HCT116 (cell line): Measurements from ENCODE around the gene BICD2. TPM values are rescaled to one million over a fixed set of nuclear protein-coding genes. Genes with fewer than 3 reads are reported as not detected.

Experiments used
- ATAC-seq: fragments of 200-7000 bp; cut with Tn5 transposase; 2 replicates; pipeline ENCODE4 v1.9.1; 2020; ENCODE audit warnings: mild to moderate bottlenecking, moderate library complexity
- BruUV-seq: library from RNA; stranded (reverse); fragments of 400-500 nt; replicated peaks from 2 replicates; lab custom pipeline; 2021; lab: Mats Ljungman, UMichigan
- CTCF ChIA-PET: fragments of 300-600 bp; sonication (Branson Sonifier 250); formaldehyde crosslinking; loops from one replicate; lab custom pipeline; 2021; ENCODE audit warnings: antibody characterized with exemption; lab: Charles Lee
- POLR2A ChIA-PET: fragments of 300-600, 350-600 bp; sonication (Branson Sonifier 250); formaldehyde crosslinking; loops from one replicate; lab custom pipeline; 2021; ENCODE audit warnings: antibody characterized with exemption; lab: Charles Lee
- RAD21 ChIA-PET, 2 experiments: fragments of 300-600 bp; sonication (Branson Sonifier 250); formaldehyde crosslinking; loops; one replicate each; lab custom pipeline; 2023; ENCODE audit warnings: low total read pairs in 2 of 2; ENCODE audit not compliant: uncharacterized antibody in 2 of 2, unreplicated experiment in 2 of 2, low non-redundant PET in 1 of 2; lab: Charles Lee
- DNase-seq: peaks from one replicate; pipeline ENCODE4 v3.0.0-alpha.2; 2010; ENCODE audit warnings: low read depth, low spot score
- H2AFZ ChIP-seq: fragments of 200-600 bp; shearing (Covaris generic), sonication (generic); 2 replicates; pipeline ENCODE4 v1.6.1; 2017; ENCODE audit warnings: low read depth, mixed run types, mixed read lengths, antibody characterized with exemption, low read length; ENCODE audit not compliant: poor library complexity, severe bottlenecking
- H3K27ac ChIP-seq: 2 replicates; pipeline ENCODE4 v1.5.1; 2012; ENCODE audit warnings: low read depth, low read length
- H3K27me3 ChIP-seq: fragments of 200-600 bp; sonication (generic); 2 replicates; pipeline ENCODE4 v1.6.1; 2016; ENCODE audit warnings: mixed run types, low read length, mixed read lengths; ENCODE audit not compliant: insufficient read depth
- H3K36me3 ChIP-seq, 2 experiments: fragments of 200-500 bp in 1 of 2; fragments of 200-600 bp in 1 of 2; sonication (Bioruptor generic) in 1 of 2; sonication (generic) in 1 of 2; 2 replicates each; pipeline versions ENCODE4 v1.5.1 to v1.6.1; 2014 to 2016; ENCODE audit warnings: low read length in 2 of 2, inconsistent platforms in 1 of 2, mixed read lengths in 1 of 2, mixed run types in 1 of 2; ENCODE audit not compliant: insufficient read depth in 2 of 2, control insufficient read depth in 1 of 2
- H3K4me1 ChIP-seq, 2 experiments: fragments of 200-600 bp in 1 of 2; sonication (generic) in 1 of 2; 2 replicates each; pipeline versions ENCODE4 v1.5.1 to v1.6.1; 2012 to 2017; ENCODE audit warnings: low read length in 2 of 2, inconsistent platforms in 1 of 2, mild to moderate bottlenecking in 1 of 2, mixed read lengths in 1 of 2, mixed run types in 1 of 2, moderate library complexity in 1 of 2; ENCODE audit not compliant: insufficient read depth in 2 of 2, control insufficient read depth in 1 of 2
- H3K4me2 ChIP-seq: fragments of 200-600 bp; sonication (generic); 2 replicates; pipeline ENCODE4 v1.6.1; 2017; ENCODE audit warnings: mixed run types, low read length, mixed read lengths
- H3K4me3 ChIP-seq, 2 experiments: fragments of 200-600 bp in 1 of 2; sonication (generic) in 1 of 2; replicated peaks in 1 of 2; 2 replicates each; pipeline ENCODE4 v1.5.1; 2011 to 2016; ENCODE audit warnings: low read length in 2 of 2, control low read depth in 1 of 2, low read depth in 1 of 2, mild to moderate bottlenecking in 1 of 2, mixed read lengths in 1 of 2, mixed run types in 1 of 2
- H3K79me2 ChIP-seq: fragments of 200-600 bp; sonication (generic); 2 replicates; pipeline ENCODE4 v1.6.1; 2017; ENCODE audit warnings: mild to moderate bottlenecking, mixed run types, low read length, moderate library complexity, mixed read lengths; ENCODE audit not compliant: insufficient read depth
- H3K9ac ChIP-seq: fragments of 200-600 bp; sonication (generic); 2 replicates; pipeline ENCODE4 v1.6.1; 2016; ENCODE audit warnings: low read length, mixed read lengths
- H3K9me2 ChIP-seq: fragments of 200-600 bp; sonication (generic), shearing (Covaris generic); 2 replicates; pipeline ENCODE4 v1.6.1; 2017; ENCODE audit warnings: mixed run types, mild to moderate bottlenecking, moderate library complexity; ENCODE audit not compliant: insufficient read depth
- H3K9me3 ChIP-seq, 2 experiments: fragments of 200-500 bp in 1 of 2; fragments of 200-600 bp in 1 of 2; sonication (Bioruptor generic) in 1 of 2; sonication (generic) in 1 of 2; 2 replicates each; pipeline ENCODE4 v1.6.1; 2014 to 2017; ENCODE audit warnings: low read length in 2 of 2, mixed read lengths in 2 of 2, inconsistent platforms in 1 of 2, low read depth in 1 of 2, mild to moderate bottlenecking in 1 of 2, mixed run types in 1 of 2, moderate library complexity in 1 of 2; ENCODE audit not compliant: control insufficient read depth in 1 of 2, insufficient read depth in 1 of 2
- H4K20me1 ChIP-seq: fragments of 200-600 bp; sonication (generic), shearing (Covaris generic); 2 replicates; pipeline ENCODE4 v1.6.1; 2017; ENCODE audit warnings: mixed run types, mild to moderate bottlenecking, moderate library complexity; ENCODE audit not compliant: insufficient read depth
- CBX3 ChIP-seq: IDR thresholded peaks from 2 replicates; pipeline ENCODE4 v1.6.1; 2012; ENCODE audit warnings: low read depth
- CEBPB ChIP-seq: IDR thresholded peaks from 2 replicates; pipeline ENCODE4 v1.6.1; 2012; ENCODE audit warnings: low read depth
- EGR1 ChIP-seq: IDR thresholded peaks from 2 replicates; pipeline ENCODE4 v1.6.1; 2012; ENCODE audit warnings: low read depth
- ELF1 ChIP-seq: IDR thresholded peaks from 2 replicates; pipeline ENCODE4 v1.6.1; 2012; ENCODE audit warnings: low read depth, borderline replicate concordance
- EZH2phosphoT487 ChIP-seq: fragments of 200-600 bp; IDR thresholded peaks from 2 replicates; pipeline ENCODE4 v1.6.1; 2018; ENCODE audit warnings: antibody characterized with exemption, borderline replicate concordance
- FOSL1 ChIP-seq: IDR thresholded peaks from 2 replicates; pipeline ENCODE4 v1.6.1; 2012; ENCODE audit warnings: low read depth
- POLR2A ChIP-seq: IDR thresholded peaks from 2 replicates; pipeline ENCODE4 v1.7.0; 2011; ENCODE audit warnings: borderline replicate concordance; ENCODE audit not compliant: insufficient read depth, insufficient read length; ENCODE audit errors: extremely low read depth
- POLR2AphosphoS5 ChIP-seq: IDR thresholded peaks from 2 replicates; pipeline ENCODE4 v1.6.1; 2011; ENCODE audit warnings: mild to moderate bottlenecking, low read depth, low read length, moderate library complexity
- SIN3A ChIP-seq: IDR thresholded peaks from 2 replicates; pipeline ENCODE4 v1.6.1; 2012; ENCODE audit warnings: low read depth
- SP1 ChIP-seq: IDR thresholded peaks from 2 replicates; pipeline ENCODE4 v1.6.1; 2012; ENCODE audit warnings: low read depth
- TCF7L2 ChIP-seq: IDR thresholded peaks from 2 replicates; pipeline ENCODE4 v1.7.0; 2011; ENCODE audit warnings: borderline replicate concordance, inconsistent platforms; ENCODE audit not compliant: insufficient read depth, insufficient read length; ENCODE audit errors: extremely low read depth
- YY1 ChIP-seq: IDR thresholded peaks from 2 replicates; pipeline ENCODE4 v1.6.1; 2011; ENCODE audit warnings: low read length, low read depth, moderate library complexity, mild to moderate bottlenecking; ENCODE audit not compliant: insufficient replicate concordance; ENCODE audit errors: extremely low read depth
- ZNF274 ChIP-seq: fragments of 200-500 bp; sonication (Bioruptor generic); IDR thresholded peaks from 2 replicates; pipeline ENCODE4 v1.6.1; 2014; ENCODE audit warnings: mild to moderate bottlenecking, low read depth, low read length, inconsistent platforms
- intact Hi-C: fragments of 100-400 bp; cut with micrococcal nuclease; formaldehyde crosslinking; loops from 2 replicates; pipeline ENCODE4 v1.10.0; 2022
- total RNA-seq: library from RNA; stranded (reverse); gene quantifications from one replicate; pipeline ENCODE4 v1.2.1, GENCODE V29; 2021; ENCODE audit not compliant: unreplicated experiment
- TF ChIP-seq, protein P1 (sequence below): IDR thresholded peaks from 2 replicates; pipeline ENCODE4 v1.6.1; 2012
- TF ChIP-seq, protein P2 (sequence below): IDR thresholded peaks from 2 replicates; pipeline ENCODE4 v1.6.1; 2012
- TF ChIP-seq, protein P3 (sequence below): IDR thresholded peaks from 2 replicates; pipeline ENCODE4 v1.6.1; 2012; ENCODE audit warnings: low read depth

The BICD2 gene
- total RNA-seq, 1 experiment from 2014 or later: 23.4 TPM

DNA sequence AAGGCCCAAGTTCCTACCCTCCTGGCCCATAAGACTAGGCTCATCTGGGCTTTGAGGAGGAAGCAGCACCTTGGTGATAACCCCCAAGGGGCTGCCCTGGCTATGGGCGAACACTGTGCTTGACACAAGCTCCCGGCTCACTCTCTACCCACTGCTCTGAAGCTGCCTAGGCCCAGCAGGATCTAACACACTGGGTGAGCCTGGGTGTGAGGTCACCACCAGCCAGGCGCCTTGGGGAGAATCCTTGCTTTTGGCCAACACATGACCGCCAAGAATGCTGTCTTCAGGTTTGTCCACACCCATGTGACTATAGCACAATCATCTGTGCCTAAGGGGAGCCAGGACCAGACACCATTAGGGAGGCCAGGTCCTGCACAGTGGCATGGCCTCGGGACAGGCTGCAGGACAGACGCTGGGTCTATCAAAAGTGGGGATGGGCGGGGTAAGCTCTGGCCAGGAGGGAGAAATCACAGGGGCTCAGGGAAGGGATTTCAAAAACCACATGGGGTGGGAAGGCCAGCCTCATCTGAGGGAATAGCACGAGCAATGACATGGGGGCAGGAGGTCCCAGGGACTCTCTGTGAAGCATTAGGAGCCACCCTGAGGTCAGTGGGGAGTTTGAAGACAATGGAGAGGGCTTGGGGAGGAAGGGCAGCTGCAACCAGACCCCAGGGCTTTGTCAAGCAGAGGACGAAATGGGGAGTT, 29.6 kb downstream of the BICD2 start:
- no peaks in the 10 kb centered on the region for H3K9me3 ChIP-seq
- H3K4me2 ChIP-seq: no peak overlapping the region
- H3K4me3 ChIP-seq: no peak overlapping the region
- peaks cover 9 to 26% of the 10 kb centered on the region in 2 experiments; a peak in 3 of 4 replicates for H3K4me1 ChIP-seq
- ATAC-seq (no peak), DNase-seq (no peak)
- ChIA-PET POLR2A (no interaction called here), CTCF (no interaction called here), RAD21 (no interaction called here)
- no peak overlapping the region for H3K9ac ChIP-seq
- H3K27me3 ChIP-seq: no peaks in the 10 kb centered on the region
- no peak overlapping the region for H3K27ac ChIP-seq
- no TSS peak for BruUV-seq
- no peaks in the 10 kb centered on the region for H3K9me2 ChIP-seq
- intact Hi-C loops: no loop called here
- no peaks in the 10 kb centered on the region for H3K36me3 ChIP-seq
- H3K79me2 ChIP-seq: peaks cover 97% of the 10 kb centered on the region
- H4K20me1 ChIP-seq: peaks cover 5% of the 10 kb centered on the region; the same call in 1 of the 2 replicates
- TF ChIP-seq, protein P1, sequence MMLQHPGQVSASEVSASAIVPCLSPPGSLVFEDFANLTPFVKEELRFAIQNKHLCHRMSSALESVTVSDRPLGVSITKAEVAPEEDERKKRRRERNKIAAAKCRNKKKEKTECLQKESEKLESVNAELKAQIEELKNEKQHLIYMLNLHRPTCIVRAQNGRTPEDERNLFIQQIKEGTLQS: no peak
- TF ChIP-seq POLR2AphosphoS5: no peak
- TF ChIP-seq EGR1: no peak
- TF ChIP-seq TCF7L2: no peak
- no peak for TF ChIP-seq EZH2phosphoT487
- no peak for TF ChIP-seq YY1
- TF ChIP-seq CBX3: no peak
- H2AFZ ChIP-seq: no peak overlapping the region

DNA sequence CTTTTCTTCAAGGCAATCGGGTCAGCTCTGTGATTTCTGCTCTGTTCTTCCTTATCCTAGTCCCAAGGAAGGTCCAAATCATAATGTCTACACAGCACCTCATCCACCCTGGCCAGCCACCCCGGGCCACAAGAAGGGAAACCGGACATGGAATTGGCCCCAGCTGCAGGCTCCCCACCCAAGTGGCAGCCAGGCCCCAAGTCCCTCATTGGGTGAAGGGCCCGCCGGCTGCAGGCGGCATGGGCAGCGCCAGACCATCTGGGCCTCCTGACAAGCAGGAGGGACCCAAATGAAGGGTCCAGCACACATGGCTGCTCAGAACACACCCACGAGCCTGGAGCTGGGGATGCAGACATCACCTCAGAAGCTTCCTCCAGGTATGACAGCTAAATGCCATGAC, 33.7 kb downstream of the BICD2 start:
- no TSS peak for BruUV-seq
- DNase-seq (no peak), ATAC-seq (no peak)
- RAD21 ChIA-PET: no interaction called here
- Histone ChIP-seq H3K4me3 (no peak overlapping the region), H2AFZ (no peak overlapping the region), H3K9me3 (no peaks in the 10 kb centered on the region), H3K27me3 (no peaks in the 10 kb centered on the region), H3K4me1 (peaks cover 0 to 4% of the 10 kb centered on the region in 2 experiments; a peak in 2 of 4 replicates), H3K27ac (no peak overlapping the region), H3K9ac (no peak overlapping the region), H3K4me2 (no peak overlapping the region), H3K36me3 (no peaks in the 10 kb centered on the region; a peak in 1 of 4 replicates), H3K79me2 (peaks cover 70% of the 10 kb centered on the region), H3K9me2 (no peaks in the 10 kb centered on the region), H4K20me1 (peaks cover 3% of the 10 kb centered on the region; the same call in 1 of the 2 replicates)
- POLR2A ChIA-PET: no interaction called here
- intact Hi-C loops: no loop called here
- TF ChIP-seq ZNF274 (no peak), ELF1 (no peak), POLR2A (no peak), POLR2AphosphoS5 (no peak), YY1 (no peak), EZH2phosphoT487 (no peak), SIN3A (no peak), SP1 (no peak), FOSL1 (no peak), CEBPB (no peak), EGR1 (no peak)
- TF ChIP-seq, protein P2, sequence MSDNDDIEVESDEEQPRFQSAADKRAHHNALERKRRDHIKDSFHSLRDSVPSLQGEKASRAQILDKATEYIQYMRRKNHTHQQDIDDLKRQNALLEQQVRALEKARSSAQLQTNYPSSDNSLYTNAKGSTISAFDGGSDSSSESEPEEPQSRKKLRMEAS: no peak
- TF ChIP-seq, protein P1: no peak
- TF ChIP-seq, protein P3, sequence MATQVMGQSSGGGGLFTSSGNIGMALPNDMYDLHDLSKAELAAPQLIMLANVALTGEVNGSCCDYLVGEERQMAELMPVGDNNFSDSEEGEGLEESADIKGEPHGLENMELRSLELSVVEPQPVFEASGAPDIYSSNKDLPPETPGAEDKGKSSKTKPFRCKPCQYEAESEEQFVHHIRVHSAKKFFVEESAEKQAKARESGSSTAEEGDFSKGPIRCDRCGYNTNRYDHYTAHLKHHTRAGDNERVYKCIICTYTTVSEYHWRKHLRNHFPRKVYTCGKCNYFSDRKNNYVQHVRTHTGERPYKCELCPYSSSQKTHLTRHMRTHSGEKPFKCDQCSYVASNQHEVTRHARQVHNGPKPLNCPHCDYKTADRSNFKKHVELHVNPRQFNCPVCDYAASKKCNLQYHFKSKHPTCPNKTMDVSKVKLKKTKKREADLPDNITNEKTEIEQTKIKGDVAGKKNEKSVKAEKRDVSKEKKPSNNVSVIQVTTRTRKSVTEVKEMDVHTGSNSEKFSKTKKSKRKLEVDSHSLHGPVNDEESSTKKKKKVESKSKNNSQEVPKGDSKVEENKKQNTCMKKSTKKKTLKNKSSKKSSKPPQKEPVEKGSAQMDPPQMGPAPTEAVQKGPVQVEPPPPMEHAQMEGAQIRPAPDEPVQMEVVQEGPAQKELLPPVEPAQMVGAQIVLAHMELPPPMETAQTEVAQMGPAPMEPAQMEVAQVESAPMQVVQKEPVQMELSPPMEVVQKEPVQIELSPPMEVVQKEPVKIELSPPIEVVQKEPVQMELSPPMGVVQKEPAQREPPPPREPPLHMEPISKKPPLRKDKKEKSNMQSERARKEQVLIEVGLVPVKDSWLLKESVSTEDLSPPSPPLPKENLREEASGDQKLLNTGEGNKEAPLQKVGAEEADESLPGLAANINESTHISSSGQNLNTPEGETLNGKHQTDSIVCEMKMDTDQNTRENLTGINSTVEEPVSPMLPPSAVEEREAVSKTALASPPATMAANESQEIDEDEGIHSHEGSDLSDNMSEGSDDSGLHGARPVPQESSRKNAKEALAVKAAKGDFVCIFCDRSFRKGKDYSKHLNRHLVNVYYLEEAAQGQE: no peak
- CTCF ChIA-PET: no interaction called here
